T1000 (cell line): ENCODE measurements around the gene TLE5.

Experiments
- DNase-seq: peaks from one replicate; lab custom pipeline; 2025; ENCODE audit warnings: mixed read lengths; lab: John Stamatoyannopoulos, UW

The TLE5 gene

DNA sequence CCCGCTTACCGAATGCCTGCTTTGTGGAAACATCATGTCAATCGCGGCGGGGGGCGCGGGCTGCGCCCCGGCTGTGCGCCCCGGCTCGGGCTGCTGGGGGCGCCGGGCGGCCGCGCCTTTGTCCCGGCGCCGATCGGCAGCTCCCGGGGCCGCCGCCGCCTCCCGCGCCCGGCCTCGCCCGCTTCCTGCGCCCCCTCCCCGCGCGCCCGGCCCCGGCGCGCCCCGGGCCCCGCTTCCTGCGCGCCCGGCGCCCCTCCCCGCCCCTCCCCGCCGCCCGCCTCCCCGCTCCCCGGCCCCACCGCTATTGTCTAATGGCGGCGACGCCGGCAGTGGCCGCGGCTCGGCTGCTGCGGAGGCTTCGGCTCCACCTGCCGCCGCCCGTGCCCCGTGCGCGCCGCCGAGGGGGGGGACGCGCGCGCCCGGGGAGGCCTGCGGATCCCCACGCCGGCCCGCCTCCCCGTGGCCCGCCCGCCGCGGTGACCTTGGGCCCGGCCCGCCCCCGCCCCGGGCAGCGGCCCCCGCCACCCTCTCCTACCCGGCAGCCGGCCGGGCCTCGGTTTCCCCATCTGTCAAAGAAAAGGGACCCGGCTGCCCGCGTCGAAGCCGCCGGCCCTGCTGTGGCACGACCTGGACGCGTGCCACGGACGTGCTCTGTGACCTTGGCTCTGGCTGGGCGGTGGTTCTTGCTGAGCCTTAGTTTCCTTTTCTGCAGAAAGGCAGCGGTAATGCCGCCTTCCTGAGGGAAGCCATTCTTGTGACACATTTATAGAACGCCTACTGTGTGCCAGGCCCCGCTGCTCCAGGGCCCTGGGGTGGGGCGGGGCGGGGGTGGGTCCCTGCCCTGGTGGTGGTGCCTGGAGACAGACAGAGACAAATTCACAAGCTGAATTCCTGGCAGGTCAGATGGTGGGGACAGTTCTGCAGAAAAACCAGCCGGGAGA is at the start of gene TLE5:
TSS of gene TLE5 (minus strand) at position 331 of the 941 bp plus-strand sequence. CDS start at position 36, 295 bp downstream.
- DNase-seq: no peak

GRCh38 chr19:3111586-3112247 is 49.4 kb upstream of the TLE5 start:
- DNase-seq: no peak

GRCh38 chr19:3110126-3110825 is 48.0 kb upstream of the TLE5 start:
- no peak for DNase-seq

GRCh38 chr19:3109491-3109890 is 47.2 kb upstream of the TLE5 start:
- no peak for DNase-seq

GRCh38 chr19:3108775-3109174 is 46.5 kb upstream of the TLE5 start:
- DNase-seq: no peak

- DNase-seq: no peak
Observed at GRCh38 chr19:3107658-3108057, 45.4 kb upstream of the TLE5 start.

GRCh38 chr19:3106509-3107141 is 44.3 kb upstream of the TLE5 start:
- no peak for DNase-seq

DNA sequence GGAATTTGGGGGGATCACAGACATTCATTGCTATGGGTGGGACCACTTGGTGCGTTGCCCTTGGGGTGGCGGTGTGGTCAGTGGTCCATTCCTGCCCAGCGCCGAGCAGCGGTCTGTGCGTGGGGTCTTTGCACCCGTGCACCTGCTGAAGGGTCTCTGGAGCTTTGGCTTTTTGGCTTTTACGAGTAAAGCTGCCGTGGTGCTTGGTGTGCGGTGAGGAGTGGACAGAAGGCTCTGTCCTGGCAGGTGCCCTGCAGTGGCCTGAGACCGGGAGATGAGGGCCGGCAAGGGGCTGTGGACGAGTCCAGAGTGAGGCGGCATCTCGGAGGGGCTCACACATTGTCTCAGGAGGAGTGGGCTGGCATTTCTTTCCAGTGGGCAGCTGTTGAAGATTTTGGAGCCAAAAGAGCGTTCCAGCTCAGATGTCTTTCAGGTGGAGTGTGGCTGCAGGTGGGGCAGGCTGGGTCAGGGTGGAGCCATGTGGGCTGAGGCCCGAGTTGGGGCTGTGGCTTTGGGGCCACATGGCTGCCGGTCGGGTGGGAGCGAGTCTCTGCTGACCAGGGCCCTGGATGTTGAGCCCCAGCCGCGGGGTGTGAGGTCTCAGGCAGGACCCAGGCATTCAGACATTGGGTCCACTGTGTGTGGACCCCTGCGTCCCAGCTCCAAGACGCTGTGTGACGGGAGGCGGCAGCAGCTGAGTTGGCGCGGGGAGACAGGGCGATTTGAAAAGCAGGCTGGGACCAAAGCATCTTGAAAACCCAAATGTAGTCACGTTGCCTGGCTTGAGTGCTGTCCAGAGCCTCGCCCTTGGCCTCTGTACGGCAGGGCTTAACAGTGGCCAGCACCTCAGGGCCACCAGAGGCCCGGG is 43.6 kb upstream of the TLE5 start:
- DNase-seq: no peak

DNA sequence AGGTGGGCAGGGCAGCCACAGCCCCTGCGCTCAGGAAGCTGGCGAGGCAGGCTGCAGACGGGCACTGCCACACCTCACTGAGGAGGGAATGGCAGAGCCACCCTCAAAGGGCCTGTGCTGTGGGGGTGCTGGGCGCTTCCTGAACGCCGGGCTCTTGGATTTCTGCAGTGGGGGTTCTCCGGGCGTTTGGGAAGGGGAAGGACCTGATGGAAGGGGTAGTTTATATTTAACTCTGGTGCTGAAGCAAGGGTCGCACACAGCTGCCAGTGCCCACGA is 42.4 kb upstream of the TLE5 start:
- no peak for DNase-seq

DNA sequence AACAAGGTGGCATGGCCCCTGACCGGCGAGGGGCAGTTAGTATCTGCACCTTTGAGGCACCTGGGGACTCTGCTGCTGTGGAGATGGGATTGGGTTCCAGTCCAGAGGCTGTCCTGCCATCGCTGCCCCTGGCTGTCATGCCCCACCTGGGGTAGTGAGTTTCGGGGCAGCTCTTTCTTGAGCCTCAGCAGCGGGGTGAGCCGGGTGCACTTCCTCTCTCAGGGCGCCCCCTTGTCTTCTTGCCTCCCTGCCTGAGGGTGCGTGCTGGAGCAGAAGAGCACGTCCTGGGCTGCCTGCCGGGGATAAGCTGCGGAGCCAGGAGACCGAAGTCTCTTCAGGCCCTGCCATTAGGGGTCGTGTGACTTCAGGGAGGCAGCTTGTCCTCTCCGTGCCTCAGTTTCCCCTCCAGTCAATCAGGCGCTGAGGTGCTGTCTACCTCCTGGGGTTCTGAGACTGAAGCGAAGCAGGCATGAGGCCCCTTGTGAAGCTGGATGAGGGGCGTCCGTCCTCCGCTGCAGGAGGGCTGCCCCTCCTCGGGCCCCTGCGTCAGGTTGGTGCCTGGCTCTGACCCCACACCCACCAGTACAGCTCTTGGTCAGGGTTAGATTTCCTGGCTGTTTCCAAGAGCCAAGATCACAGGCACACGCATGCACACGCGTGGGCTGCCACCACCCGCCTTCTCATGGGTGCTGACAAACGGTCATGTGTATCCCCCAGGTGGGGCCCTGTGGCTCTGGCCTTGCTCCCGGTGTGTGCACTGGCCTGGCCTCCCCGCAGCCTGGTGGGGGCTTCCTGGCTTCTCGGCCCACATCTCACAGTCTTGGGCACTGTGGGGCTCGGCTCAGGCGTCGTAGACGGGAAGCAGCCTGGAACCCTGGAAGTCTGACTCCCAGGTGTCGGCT is 40.2 kb upstream of the TLE5 start:
- DNase-seq: no peak

DNA sequence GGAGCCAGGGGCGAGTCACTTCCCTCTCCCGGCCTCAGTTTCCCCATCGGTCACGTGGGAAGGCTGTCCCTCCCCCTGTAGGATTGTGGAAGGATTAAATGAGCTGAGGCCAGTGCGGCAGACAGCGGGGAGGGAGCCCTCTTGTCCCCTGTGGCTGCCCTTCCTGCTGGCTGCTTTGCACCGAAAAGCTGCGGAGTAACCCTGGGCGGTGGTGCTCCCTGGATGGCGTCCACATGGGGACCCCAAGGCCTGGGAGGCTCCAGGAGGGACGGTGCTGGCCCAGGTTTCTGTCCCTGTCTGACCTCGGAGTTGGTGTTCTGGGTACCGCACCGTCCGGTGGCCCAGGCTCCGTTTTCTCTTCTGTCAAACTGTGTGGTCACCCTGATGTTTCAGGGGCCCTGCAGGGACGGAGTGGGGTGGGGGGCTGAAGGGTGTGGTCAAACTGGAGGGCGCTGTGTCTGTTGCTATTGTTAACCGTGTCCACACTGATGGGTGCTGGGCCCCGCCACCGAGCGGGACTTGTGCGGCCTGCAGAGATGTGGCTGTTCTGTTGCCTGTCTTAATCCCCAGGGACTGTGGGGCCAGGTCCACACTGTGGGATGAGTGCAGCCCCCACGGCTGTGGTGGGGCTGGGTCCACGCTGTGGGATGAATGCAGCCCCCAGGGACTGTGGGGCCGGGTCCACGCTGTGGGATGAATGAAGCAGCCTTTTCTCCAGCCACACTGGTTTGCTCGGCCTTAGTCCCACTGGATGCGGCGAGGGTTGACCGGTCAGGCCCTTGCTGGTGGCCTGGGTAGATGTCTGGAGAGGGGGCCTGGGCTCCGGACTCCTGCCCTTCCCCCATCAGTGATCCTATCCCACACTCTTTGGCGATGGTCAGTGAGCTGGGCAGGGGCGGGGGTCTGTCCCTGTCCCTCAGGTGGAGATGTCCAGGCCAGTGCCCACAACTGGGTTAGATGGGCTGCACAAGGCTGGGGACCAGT is 38.7 kb upstream of the TLE5 start:
- no peak for DNase-seq

DNA sequence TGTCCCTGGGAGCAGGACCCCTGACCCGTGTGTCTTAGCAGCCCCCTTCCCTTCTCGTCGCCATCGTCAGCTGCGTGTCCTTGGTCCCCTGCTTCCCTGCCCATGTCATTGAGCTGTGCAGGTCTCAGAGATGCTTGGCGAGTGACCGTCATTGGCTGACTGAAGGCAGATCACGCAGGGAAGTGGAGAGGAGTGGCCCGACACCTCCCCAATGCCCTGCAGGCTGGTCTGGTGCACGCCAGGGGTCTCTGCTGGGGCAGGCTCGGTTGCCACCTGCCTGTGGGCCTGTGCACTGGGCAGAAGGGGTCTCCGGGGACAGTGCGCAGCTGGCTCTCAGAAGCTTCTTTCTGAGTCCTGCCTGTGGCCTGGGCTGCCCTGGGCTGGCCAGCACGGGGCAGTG is 38.0 kb upstream of the TLE5 start:
- DNase-seq: no peak

DNA sequence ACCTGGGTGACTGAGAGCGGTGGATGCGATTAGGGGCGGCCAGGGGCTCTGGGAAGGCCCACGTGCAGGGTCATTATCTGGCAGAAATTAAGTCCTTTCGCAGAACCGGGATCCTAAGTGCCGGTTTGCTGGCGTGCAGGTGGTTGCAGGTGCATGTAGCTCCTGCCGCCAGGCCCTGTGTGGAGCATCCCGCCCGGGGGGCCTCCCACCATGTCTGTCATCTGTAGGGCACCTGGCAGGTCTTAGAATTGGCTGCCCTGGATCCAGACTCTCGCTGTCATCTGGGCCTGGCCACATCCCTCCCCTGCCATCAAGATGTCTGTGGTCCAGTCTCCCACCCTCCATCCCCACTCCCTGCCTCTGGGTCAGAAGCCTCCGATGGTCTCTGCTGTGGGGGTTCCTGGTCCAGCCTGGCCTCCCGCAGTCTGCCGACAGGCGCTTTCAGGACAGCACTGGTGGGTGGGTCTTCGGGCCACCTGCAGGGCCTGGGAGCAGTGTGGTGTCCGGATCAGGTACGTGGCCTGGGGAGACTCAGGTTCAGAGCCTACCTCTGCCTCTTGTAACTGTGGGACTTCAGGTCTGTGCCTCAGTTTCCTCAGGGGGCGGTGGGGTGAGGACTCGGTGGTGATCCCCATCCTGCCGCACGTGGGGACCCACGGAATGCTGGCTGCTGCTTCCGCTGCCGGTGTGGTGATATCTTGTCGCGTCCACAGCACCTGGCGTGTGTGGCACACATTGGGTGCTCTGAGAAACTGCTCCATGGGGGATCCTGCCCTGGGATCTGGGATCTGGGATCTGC is 37.3 kb upstream of the TLE5 start:
- DNase-seq: no peak

- DNase-seq: no peak
Observed at GRCh38 chr19:3098515-3099346, 36.4 kb upstream of the TLE5 start.

- no peak for DNase-seq
Observed at GRCh38 chr19:3098141-3098514, 35.8 kb upstream of the TLE5 start.

- DNase-seq: no peak
Observed at GRCh38 chr19:3097442-3097871, 35.2 kb upstream of the TLE5 start.

DNA sequence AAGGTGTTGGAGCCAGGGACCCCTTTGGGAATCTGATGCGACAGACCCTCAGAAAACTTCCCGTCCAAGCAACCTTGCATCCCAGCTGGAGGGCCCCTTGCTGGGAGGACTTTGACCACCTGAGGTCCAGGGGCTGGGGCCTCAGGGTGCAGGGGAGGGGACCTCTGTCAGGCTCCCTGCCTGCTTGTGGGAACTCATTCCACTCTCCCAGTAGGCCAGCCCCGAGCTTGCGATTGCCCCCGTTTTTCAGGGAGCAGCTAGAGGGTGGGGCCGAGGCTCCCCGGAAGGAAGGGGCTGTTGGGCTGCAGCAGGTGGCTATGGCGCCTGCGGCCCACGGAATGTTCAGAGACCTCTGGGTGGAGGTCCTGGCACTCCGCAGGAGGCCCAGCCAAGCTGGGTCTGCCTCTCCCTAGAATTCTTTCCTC is 34.6 kb upstream of the TLE5 start:
- DNase-seq: no peak
